NCI-H187 (cell line): ENCODE results near the gene DDC.
"Not testable (repeated sequence)": the region's sequence is repeated elsewhere in the genome, so short reads cannot be mapped to it uniquely, and the experiment has no call there.

Experiments
- DNase-seq, 2 experiments: peaks; one replicate each; lab custom pipeline; 2025; lab: John Stamatoyannopoulos, UW

DDC gene

GRCh38 chr7:50528266-50529092 lies 36.7 kb downstream of the DDC start:
- no peak for DNase-seq

- DNase-seq, result not testable (repeated sequence)
Observed at GRCh38 chr7:50519350-50519749, 45.9 kb downstream of the DDC start.

- DNase-seq, result no peak
Observed at GRCh38 chr7:50513166-50513871, 51.9 kb downstream of the DDC start.

GRCh38 chr7:50512384-50512783 lies 52.8 kb downstream of the DDC start:
- DNase-seq, result no peak

GRCh38 chr7:50509459-50509858 lies 55.7 kb downstream of the DDC start:
- DNase-seq, result no peak

GRCh38 chr7:50508471-50508943 lies 56.7 kb downstream of the DDC start:
- DNase-seq, result no peak

- DNase-seq, result peak; percentile 44 to 56
Observed at GRCh38 chr7:50507898-50508470, 57.2 kb downstream of the DDC start.

- DNase-seq, result no peak
Observed at GRCh38 chr7:50505553-50506210, 59.5 kb downstream of the DDC start.

GRCh38 chr7:50504646-50505546 lies 60.3 kb downstream of the DDC start:
- DNase-seq, result no peak

- no peak for DNase-seq
Observed at GRCh38 chr7:50502947-50503346, 62.3 kb downstream of the DDC start.

- DNase-seq, result no peak
Observed at GRCh38 chr7:50502001-50502684, 63.1 kb downstream of the DDC start.

GRCh38 chr7:50499092-50499491 lies 66.1 kb downstream of the DDC start:
- no peak for DNase-seq

- DNase-seq, result no peak
Observed at GRCh38 chr7:50497968-50498367, 67.2 kb downstream of the DDC start.

- no peak for DNase-seq
Observed at GRCh38 chr7:50497068-50497642, 68.0 kb downstream of the DDC start.

- DNase-seq, result no peak
Observed at GRCh38 chr7:50496569-50496968, 68.6 kb downstream of the DDC start.

GRCh38 chr7:50495746-50496145 lies 69.5 kb downstream of the DDC start:
- DNase-seq, result no peak

GRCh38 chr7:50492770-50493519 lies 72.3 kb downstream of the DDC start:
- no peak for DNase-seq

- no peak for DNase-seq
Observed at GRCh38 chr7:50491943-50492342, 73.3 kb downstream of the DDC start.

- no peak for DNase-seq
Observed at GRCh38 chr7:50491209-50491608, 74.0 kb downstream of the DDC start.

GRCh38 chr7:50488379-50488778 lies 76.8 kb downstream of the DDC start:
- DNase-seq, result no peak
